Smooth muscle cell (in vitro differentiated cells): ENCODE results near the gene FXR2. TPM values are rescaled to one million over a fixed set of nuclear protein-coding genes. Genes with fewer than 3 reads are reported as not detected.

Experiments
- DNase-seq: peaks from one replicate; lab custom pipeline; 2025; ENCODE audit not compliant: unreplicated experiment; lab: John Stamatoyannopoulos, UW
- H2AFZ ChIP-seq: fragments of 200-600 bp; sonication (generic); 2 replicates; pipeline ENCODE4 v1.6.0; 2016; ENCODE audit warnings: antibody characterized with exemption, low read depth, mild to moderate bottlenecking
- H3F3A ChIP-seq: fragments of 200-600 bp; sonication (generic); 2 replicates; pipeline ENCODE4 v1.6.0; 2017; ENCODE audit warnings: antibody characterized with exemption, low read depth
- H3K27ac ChIP-seq: fragments of 200-600 bp; sonication (generic); 2 replicates; pipeline ENCODE4 v1.5.1; 2016; ENCODE audit warnings: low read depth, mild to moderate bottlenecking
- H3K27me3 ChIP-seq: fragments of 200-600 bp; sonication (generic); 2 replicates; pipeline ENCODE4 v1.6.1; 2016; ENCODE audit warnings: low read depth, mild to moderate bottlenecking
- H3K36me3 ChIP-seq: fragments of 200-600 bp; sonication (generic); 2 replicates; pipeline ENCODE4 v1.5.1; 2016; ENCODE audit warnings: low read depth
- H3K4me1 ChIP-seq: fragments of 200-600 bp; sonication (generic); 2 replicates; pipeline ENCODE4 v1.5.1; 2016; ENCODE audit warnings: low read depth
- H3K4me2 ChIP-seq: fragments of 200-600 bp; sonication (generic); 2 replicates; pipeline ENCODE4 v1.6.0; 2016; ENCODE audit warnings: mild to moderate bottlenecking
- H3K4me3 ChIP-seq: fragments of 200-600 bp; sonication (generic); 2 replicates; pipeline ENCODE4 v1.5.1; 2016; ENCODE audit warnings: mild to moderate bottlenecking
- H3K79me2 ChIP-seq: fragments of 200-600 bp; sonication (generic); 2 replicates; pipeline ENCODE4 v1.6.0; 2016; ENCODE audit warnings: low read depth, mild to moderate bottlenecking
- H3K9ac ChIP-seq: fragments of 200-600 bp; sonication (generic); 2 replicates; pipeline ENCODE4 v1.6.0; 2016; ENCODE audit warnings: low read depth
- H3K9me3 ChIP-seq: fragments of 200-600 bp; sonication (generic); replicated peaks from 2 replicates; pipeline ENCODE4 v1.5.1; 2016; ENCODE audit warnings: low read depth
- H4K20me1 ChIP-seq: fragments of 200-600 bp; sonication (generic); 2 replicates; pipeline ENCODE4 v1.6.0; 2016; ENCODE audit warnings: low read depth
- CTCF ChIP-seq: fragments of 200-600 bp; sonication (generic); IDR thresholded peaks from 2 replicates; pipeline ENCODE4 v1.5.1; 2017; ENCODE audit warnings: borderline replicate concordance, mild to moderate bottlenecking, antibody characterized with exemption; ENCODE audit not compliant: insufficient read depth, poor library complexity, severe bottlenecking
- WGBS: methylation state at CpG from one replicate; pipeline ENCODE4 v1.1.7; 2016; ENCODE audit warnings: low lambda C conversion rate; 5-methylcytosine and 5-hydroxymethylcytosine counted together
- polyA plus RNA-seq: library from polyadenylated mRNA; unstranded; fragments of >200 nt; fragmentation: Nextera tagmentation; extraction: Ambion mirVana; gene quantifications from 2 replicates; pipeline ENCODE4 v1.2.1, GENCODE V29; 2016
- total RNA-seq: library from RNA; depleted of rRNA; stranded (reverse); fragments of >200 nt; gene quantifications from 2 replicates; pipeline ENCODE4 v1.2.3, GENCODE V29; 2014

Gene FXR2
- total and polyA plus RNA-seq, 2 experiments from 2014 or later: 22.8 to 50.6 TPM

GRCh38 chr17:7651097-7651664 is 36.5 kb upstream of the FXR2 start:
- Histone ChIP-seq H2AFZ (peak overlapping the region; percentile 58), H3K4me2 (peak overlapping the region; percentile 98), H3K27ac (no peak overlapping the region), H3K27me3 (peaks cover 11% of the 10 kb centered on the region), H3K9me3 (no peaks in the 10 kb centered on the region), H3K4me1 (peaks cover 11% of the 10 kb centered on the region), H3K79me2 (no peaks in the 10 kb centered on the region), H4K20me1 (no peaks in the 10 kb centered on the region), H3K9ac (peak overlapping the region; percentile 47), H3F3A (no peaks in the 10 kb centered on the region), H3K4me3 (peak overlapping the region; percentile 62), H3K36me3 (no peaks in the 10 kb centered on the region)
- no peak for DNase-seq
- TF ChIP-seq CTCF: no peak
- 3% methylated on average over 31 of the region's 45 CpGs for WGBS

DNA sequence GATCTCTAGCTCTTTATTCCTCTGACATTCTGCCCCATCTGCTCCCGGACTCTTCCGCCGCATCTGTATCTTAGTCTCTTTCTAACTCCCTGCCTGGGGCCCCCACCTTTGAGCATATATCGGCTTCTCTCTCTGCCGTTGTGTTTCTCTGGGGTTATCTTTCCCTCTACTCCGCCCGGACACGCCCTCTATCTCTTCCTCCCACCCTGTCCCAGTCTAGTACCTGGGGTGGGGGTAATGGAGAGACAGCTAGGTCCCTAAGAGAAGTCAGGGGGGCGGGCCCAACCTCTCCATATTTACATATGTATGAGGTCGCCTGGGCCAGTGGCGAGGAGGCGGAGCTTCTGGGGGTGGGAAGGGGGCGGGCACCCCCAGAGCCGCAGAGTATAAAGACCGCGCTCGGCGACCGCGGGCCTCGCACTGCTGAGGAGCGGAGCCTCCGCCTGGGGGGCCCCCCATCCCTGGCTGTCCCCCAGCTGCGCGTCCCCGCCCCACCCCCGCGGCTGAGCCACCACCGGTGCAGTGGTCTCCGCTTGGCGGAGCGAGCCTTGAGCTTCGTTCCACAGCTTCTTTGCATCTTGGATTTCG is 35.9 kb upstream of the FXR2 start, which contains the start of gene ATP1B2:
TSS of gene ATP1B2 (plus strand) at position 418 of the 588 bp plus-strand sequence. CDS start 593 bp downstream, outside the sequence.
- Histone ChIP-seq H4K20me1 (no peaks in the 10 kb centered on the region), H3K9ac (peak within 1 kb of the TSS; percentile 47), H2AFZ (peak within 1 kb of the TSS; percentile 84), H3K4me2 (peak within 1 kb of the TSS; percentile 98), H3K9me3 (no peaks in the 10 kb centered on the region), H3K27ac (no peak within 1 kb of the TSS), H3K4me1 (peaks cover 11% of the 10 kb centered on the region), H3K79me2 (no peaks in the 10 kb centered on the region), H3K4me3 (peak within 1 kb of the TSS; percentile 62), H3K27me3 (peaks cover 11% of the 10 kb centered on the region), H3F3A (no peaks in the 10 kb centered on the region), H3K36me3 (no peaks in the 10 kb centered on the region)
- DNase-seq: peak; percentile 69
- no peak for TF ChIP-seq CTCF
- WGBS: 4% methylated on average over 20 of the region's 34 CpGs

- Histone ChIP-seq H3K27me3 (peaks cover 11% of the 10 kb centered on the region), H2AFZ (no peak overlapping the region), H3K9ac (no peak overlapping the region), H3K79me2 (no peaks in the 10 kb centered on the region), H3K9me3 (no peaks in the 10 kb centered on the region), H4K20me1 (no peaks in the 10 kb centered on the region), H3F3A (no peaks in the 10 kb centered on the region), H3K4me2 (no peak overlapping the region), H3K4me1 (peaks cover 11% of the 10 kb centered on the region), H3K36me3 (no peaks in the 10 kb centered on the region), H3K27ac (no peak overlapping the region), H3K4me3 (no peak overlapping the region)
- DNase-seq: no peak
- TF ChIP-seq CTCF: no peak
- 88% methylated on average over 4 of the region's 4 CpGs for WGBS
Measured at GRCh38 chr17:7647018-7647417, 32.3 kb upstream of the FXR2 start.
